ENCODE data around the gene LDHD. TPM values are rescaled to one million over a fixed set of nuclear protein-coding genes. Genes with fewer than 3 reads are reported as not detected.
"Not testable (repeated sequence)": the region's sequence is repeated elsewhere in the genome, so short reads cannot be mapped to it uniquely, and the experiment has no call there.

Gene LDHD
- total RNA-seq, 6 experiments from 2014 or later = 0.58 to 2.0 (median 0.77) TPM

GRCh38 chr16:75130150-75130771 is 13.7 kb upstream of the LDHD start:
- no peak for TF ChIP-seq CTCF (IDR thresholded peaks at IDR 0.05)
- H3K4me1 Mint-ChIP-seq (ENCODE audit: low read depth) = no peaks in the 10 kb centered on the region
- no peak overlapping the region for H3K27ac Mint-ChIP-seq
- H3K4me3 Mint-ChIP-seq = no peak overlapping the region
- peaks cover 15% of the 10 kb centered on the region for H3K9me3 Mint-ChIP-seq
- no peak for DNase-seq
- H3K27me3 Mint-ChIP-seq (ENCODE audit: insufficient read depth) = peaks cover 16% of the 10 kb centered on the region
- peaks cover 13% of the 10 kb centered on the region for H3K36me3 Mint-ChIP-seq (ENCODE audit: low read depth)

- Mint-ChIP-seq H3K9me3 (peaks cover 15% of the 10 kb centered on the region), H3K36me3 (ENCODE audit: low read depth) (peaks cover 13% of the 10 kb centered on the region), H3K27me3 (ENCODE audit: insufficient read depth) (peaks cover 16% of the 10 kb centered on the region)
- H3K4me3 Mint-ChIP-seq; H3K27ac Mint-ChIP-seq; H3K4me1 Mint-ChIP-seq (ENCODE audit: low read depth); DNase-seq: not testable (repeated sequence)
These were observed 13.0 kb upstream of the LDHD start for GRCh38 chr16:75129421-75130149.

- Mint-ChIP-seq H3K27me3 (ENCODE audit: insufficient read depth) (peaks cover 13% of the 10 kb centered on the region), H3K27ac (no peak overlapping the region), H3K4me1 (ENCODE audit: low read depth) (no peaks in the 10 kb centered on the region), H3K36me3 (ENCODE audit: low read depth) (peaks cover 13% of the 10 kb centered on the region), H3K9me3 (peaks cover 15% of the 10 kb centered on the region), H3K4me3 (no peak overlapping the region)
- no peak for TF ChIP-seq CTCF (IDR thresholded peaks at IDR 0.05)
- no peak for DNase-seq
These were observed 11.3 kb upstream of the LDHD start for GRCh38 chr16:75127713-75128415.

GRCh38 chr16:75122609-75123008 is 6.0 kb upstream of the LDHD start:
- DNase-seq = no peak

GRCh38 chr16:75121949-75122568 is 5.5 kb upstream of the LDHD start:
- Mint-ChIP-seq H3K4me3 (no peak overlapping the region), H3K9me3 (peaks cover 19% of the 10 kb centered on the region), H3K4me1 (ENCODE audit: low read depth) (no peaks in the 10 kb centered on the region), H3K27ac (no peak overlapping the region), H3K36me3 (ENCODE audit: low read depth) (peaks cover 14% of the 10 kb centered on the region), H3K27me3 (ENCODE audit: insufficient read depth) (peaks cover 8% of the 10 kb centered on the region)
- TF ChIP-seq CTCF (IDR thresholded peaks at IDR 0.05) = no peak
- no peak for DNase-seq

More at GRCh38 chr16:75122609-75123008, 6.0 kb upstream of the LDHD start:
- Mint-ChIP-seq H3K9me3 (peaks cover 25% of the 10 kb centered on the region), H3K27ac (no peak overlapping the region), H3K4me1 (ENCODE audit: low read depth) (no peaks in the 10 kb centered on the region), H3K27me3 (ENCODE audit: insufficient read depth) (peaks cover 12% of the 10 kb centered on the region), H3K4me3 (no peak overlapping the region), H3K36me3 (ENCODE audit: low read depth) (peaks cover 19% of the 10 kb centered on the region)
- TF ChIP-seq CTCF (IDR thresholded peaks at IDR 0.05) = no peak
